SK-N-MC (cell line): ENCODE measurements around the gene ATG16L2.

Experiments
- EZH2 ChIP-seq: fragments of 200-600 bp; sonication (generic); IDR thresholded peaks from one replicate; pipeline ENCODE4 v1.6.1; 2017; ENCODE audit warnings: antibody characterized with exemption
- POLR2AphosphoS5 ChIP-seq: IDR thresholded peaks from 2 replicates; pipeline ENCODE4 v1.6.1; 2012; ENCODE audit warnings: mild to moderate bottlenecking, low read depth, low read length, borderline replicate concordance

GRCh38 chr11:72836111-72836510 lies 21.9 kb downstream of the ATG16L2 start:
- TF ChIP-seq POLR2AphosphoS5 = no peak
- no peak for TF ChIP-seq EZH2
